HepG2 (cell line): Measurements from ENCODE around the gene GPX5. TPM values are rescaled to one million over a fixed set of nuclear protein-coding genes. Genes with fewer than 3 reads are reported as not detected.

Experiments
- ATAC-seq: fragments of 200-7000 bp; cut with Tn5 transposase; 3 replicates; pipeline ENCODE4 v1.9.1; 2020; ENCODE audit warnings: mild to moderate bottlenecking, moderate library complexity
- BruUV-seq: library from RNA; stranded (reverse); fragments of 400-500 nt; replicated peaks from 2 replicates; lab custom pipeline; 2021; lab: Mats Ljungman, UMichigan
- CTCF ChIA-PET: fragments of 300-600 bp; formaldehyde crosslinking; extraction: SDS; loops from one replicate; lab custom pipeline; 2021; ENCODE audit warnings: low total read pairs, inconsistent platforms, low intra/inter-chr PET ratio; lab: Yijun Ruan, JAX
- POLR2A ChIA-PET: fragments of 350-600 bp; sonication (Branson Sonifier 250); formaldehyde crosslinking; loops from one replicate; lab custom pipeline; 2020; ENCODE audit warnings: antibody characterized with exemption, inconsistent platforms; lab: Yijun Ruan, JAX
- DNase-seq: peaks from one replicate; pipeline ENCODE4 v3.0.0-alpha.2; 2015; ENCODE audit warnings: low spot score
- FAIRE-seq: peaks from 3 replicates; lab custom pipeline; 2011; peaks lifted over from hg19 to GRCh38; lab: Jason Lieb, UNC
- H2AFZ ChIP-seq: one replicate; pipeline ENCODE4 v1.6.1; 2011; ENCODE audit warnings: low read length, inconsistent platforms
- H3K27ac ChIP-seq: fragments of 300-600 bp; 3 replicates; pipeline ENCODE4 v1.8.0; 2011; ENCODE audit warnings: mixed run types, mild to moderate bottlenecking, mixed read lengths, low read length, inconsistent platforms; ENCODE audit not compliant: insufficient read depth; ENCODE audit errors: extremely low read length
- H3K27me3 ChIP-seq, 2 experiments: fragments of 200-600 bp in 1 of 2; 2 replicates in 1 of 2; 3 replicates in 1 of 2; pipeline versions ENCODE4 v1.6.0 to v1.8.0; 2011; ENCODE audit warnings: low read length in 2 of 2, mild to moderate bottlenecking in 2 of 2, moderate library complexity in 2 of 2, inconsistent platforms in 1 of 2; ENCODE audit not compliant: insufficient read depth in 2 of 2, control insufficient read depth in 1 of 2
- H3K36me3 ChIP-seq, 2 experiments: fragments of 200-600 bp in 1 of 2; replicated peaks in 1 of 2; 2 replicates in 1 of 2; 3 replicates in 1 of 2; pipeline versions ENCODE4 v1.5.1 to v1.8.0; 2011; ENCODE audit warnings: low read length in 2 of 2, inconsistent platforms in 1 of 2; ENCODE audit not compliant: insufficient read depth in 2 of 2, control insufficient read depth in 1 of 2
- H3K4me1 ChIP-seq: 2 replicates; pipeline ENCODE4 v1.5.1; 2012; ENCODE audit warnings: low read length, inconsistent platforms; ENCODE audit not compliant: insufficient read depth
- H3K4me2 ChIP-seq: 2 replicates; pipeline ENCODE4 v1.6.0; 2011; ENCODE audit warnings: low read depth, low read length, inconsistent platforms
- H3K4me3 ChIP-seq, 3 experiments: fragments of 200-600 bp in 1 of 3; sonication (generic), shearing (Covaris generic) in 1 of 3; replicated peaks in 1 of 3; 2 replicates each; pipeline ENCODE4 v1.5.1; 2011 to 2016; ENCODE audit warnings: low read length in 3 of 3, inconsistent platforms in 2 of 3, low read depth in 2 of 3, mild to moderate bottlenecking in 2 of 3, control low read depth in 1 of 3, mixed read lengths in 1 of 3; ENCODE audit not compliant: insufficient read depth in 1 of 3
- H3K79me2 ChIP-seq: one replicate; pipeline ENCODE4 v1.6.1; 2011; ENCODE audit warnings: low read length, inconsistent platforms; ENCODE audit not compliant: insufficient read depth
- H3K9ac ChIP-seq: 2 replicates; pipeline ENCODE4 v1.6.0; 2011; ENCODE audit warnings: mild to moderate bottlenecking, low read depth, low read length, inconsistent platforms; ENCODE audit not compliant: insufficient read depth
- H3K9me3 ChIP-seq: 2 replicates; pipeline ENCODE4 v1.5.1; 2012; ENCODE audit warnings: mild to moderate bottlenecking, low read length
- H4K20me1 ChIP-seq: 2 replicates; pipeline ENCODE4 v1.6.0; 2011; ENCODE audit warnings: inconsistent platforms, mild to moderate bottlenecking, low read length, moderate library complexity; ENCODE audit not compliant: insufficient read depth
- RAD21 ChIP-seq: fragments of 450-650 bp; formaldehyde crosslinking; IDR thresholded peaks from 2 replicates; pipeline ENCODE4 v1.5.0; 2020; ENCODE audit warnings: mild to moderate bottlenecking
- WGBS: methylation state at CpG from one replicate; pipeline ENCODE4 v1.1.6; 2017; ENCODE audit warnings: low lambda C conversion rate; 5-methylcytosine and 5-hydroxymethylcytosine counted together
- in situ Hi-C: cut with HindIII; loops from 2 replicates; pipeline ENCODE4 v1.10.0; 2017; ENCODE audit warnings: low pct_unique_long_range_greater_than_20kb; ENCODE audit not compliant: extremely low pct_ligation_motif_present
- intact Hi-C: fragments of 100-400 bp; cut with micrococcal nuclease; formaldehyde crosslinking; loops from one replicate; pipeline ENCODE4 v1.10.0; 2022; ENCODE audit not compliant: unreplicated experiment
- polyA plus RNA-seq, 8 experiments: library from polyadenylated mRNA; depleted of rRNA in 3 of 8; stranded (reverse) in 7 of 8; unstranded in 1 of 8; fragments of >200 nt; fragmentation: Illumina TruSeq in 4 of 8; extraction: Trizol in 4 of 8; gene quantifications; 2 replicates each; pipeline versions ENCODE4 v1.2.1 to v1.2.3, GENCODE V29; 2011 to 2016; ENCODE audit warnings: low read depth in 4 of 8, missing spikeins in 1 of 8, mixed read lengths in 1 of 8; ENCODE audit not compliant: insufficient read depth in 1 of 8
- total RNA-seq, 5 experiments: library from RNA; depleted of rRNA; stranded (reverse); fragments of >200 nt; fragmentation: Illumina TruSeq; extraction: Trizol; gene quantifications; 2 replicates each; pipeline ENCODE4 v1.2.3, GENCODE V29; 2016; ENCODE audit warnings: low read depth in 1 of 5
- TF ChIP-seq, protein P1 (sequence below): sonication (generic); formaldehyde crosslinking; IDR thresholded peaks from 2 replicates; pipeline ENCODE4 v1.4.0; 2020; ENCODE audit warnings: mild to moderate bottlenecking, missing genetic modification reagents, borderline replicate concordance

The GPX5 gene
- total and polyA plus RNA-seq, 2 of the 13 experiments (the other 11 are each of a cell fraction or from before 2014, with no cell fraction given) = not detected

DNA sequence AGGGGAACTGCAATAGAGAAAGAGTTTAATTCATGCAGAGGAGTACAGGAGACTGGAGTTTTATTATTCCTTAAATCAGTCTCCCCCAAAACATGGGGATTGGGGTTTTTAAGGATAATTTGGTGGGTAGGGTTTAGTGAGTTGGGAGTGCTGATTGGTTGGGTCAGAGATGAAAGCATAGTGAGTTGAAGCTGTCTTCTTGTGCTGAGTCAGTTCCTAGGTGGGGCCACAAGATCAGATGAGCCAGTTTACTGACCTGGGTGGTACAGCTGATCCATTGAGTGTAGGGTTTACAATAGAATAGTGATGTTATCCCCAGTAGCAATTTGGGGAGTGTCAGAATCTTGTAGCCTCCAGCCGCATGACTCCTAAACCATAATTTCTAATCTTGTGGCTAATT lies 39.1 kb upstream of the GPX5 start:
- DNase-seq = no peak
- POLR2A ChIA-PET = no interaction called here
- BruUV-seq = no TSS peak
- Histone ChIP-seq H3K4me1 (peaks cover 14% of the 10 kb centered on the region; the same call in 1 of the 2 replicates), H3K9ac (no peak overlapping the region), H3K9me3 (no peaks in the 10 kb centered on the region), H3K27me3 (peaks cover 0 to 7% of the 10 kb centered on the region in 2 experiments; a peak in 1 of 5 replicates), H3K79me2 (no peaks in the 10 kb centered on the region), H3K36me3 (no peaks in the 10 kb centered on the region), H4K20me1 (no peaks in the 10 kb centered on the region), H3K4me3 (no peak overlapping the region)
- in situ Hi-C loops = no loop called here
- 82% methylated on average over 1 of the region's 1 CpG for WGBS
- ATAC-seq = no peak
- no peak for FAIRE-seq
- CTCF ChIA-PET = no interaction called here
- TF ChIP-seq RAD21 (CRISPR knock-in tag) = no peak
- TF ChIP-seq, all 625 proteins: peak for 0
- Histone ChIP-seq H2AFZ (no peak overlapping the region), H3K4me2 (no peak overlapping the region), H3K27ac (no peak overlapping the region)
- intact Hi-C loops = no loop called here

DNA sequence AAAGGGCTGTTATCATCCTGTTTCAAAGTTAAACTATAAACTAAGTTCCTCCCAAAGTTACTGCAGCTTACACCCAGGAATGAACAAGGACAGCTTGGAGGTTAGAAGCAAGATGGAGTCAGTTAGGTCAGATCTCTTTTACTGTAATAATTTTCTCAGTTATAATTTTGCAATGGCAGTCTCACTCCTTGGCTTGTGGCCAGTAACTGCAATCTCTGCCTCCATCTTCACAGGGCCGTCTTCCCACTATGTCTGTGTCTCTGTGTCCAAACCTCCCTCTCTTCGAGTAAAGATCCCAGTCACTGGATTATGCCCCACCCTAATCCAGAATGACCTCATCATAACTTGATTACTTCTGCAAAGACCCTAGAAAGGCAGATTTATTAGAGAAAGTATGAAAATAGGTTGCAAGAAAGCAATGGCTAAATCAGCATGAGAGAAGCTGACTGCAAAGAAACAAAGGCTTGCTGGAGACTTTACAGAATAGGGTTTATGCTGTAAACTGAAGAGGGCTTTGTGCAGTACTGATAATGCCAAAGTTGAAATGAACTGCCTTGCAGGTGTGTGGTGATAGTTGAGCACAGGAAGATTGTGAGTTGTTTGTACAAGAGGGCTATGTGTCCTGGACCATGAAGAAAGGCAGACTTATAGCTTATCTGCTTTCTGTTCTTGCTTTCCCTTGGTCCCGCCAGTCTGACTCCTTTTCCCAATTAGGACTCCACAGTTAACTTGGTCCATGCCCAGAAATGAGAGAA lies 38.5 kb upstream of the GPX5 start:
- in situ Hi-C loops = no loop called here
- 23% methylated on average over 3 of the region's 3 CpGs for WGBS
- POLR2A ChIA-PET = interaction anchor here (2.3 kb wide), 1 partner anchor 12 kb away, joined by 7 read pairs; no protein-coding TSS in a partner anchor
- TF ChIP-seq, protein P1, sequence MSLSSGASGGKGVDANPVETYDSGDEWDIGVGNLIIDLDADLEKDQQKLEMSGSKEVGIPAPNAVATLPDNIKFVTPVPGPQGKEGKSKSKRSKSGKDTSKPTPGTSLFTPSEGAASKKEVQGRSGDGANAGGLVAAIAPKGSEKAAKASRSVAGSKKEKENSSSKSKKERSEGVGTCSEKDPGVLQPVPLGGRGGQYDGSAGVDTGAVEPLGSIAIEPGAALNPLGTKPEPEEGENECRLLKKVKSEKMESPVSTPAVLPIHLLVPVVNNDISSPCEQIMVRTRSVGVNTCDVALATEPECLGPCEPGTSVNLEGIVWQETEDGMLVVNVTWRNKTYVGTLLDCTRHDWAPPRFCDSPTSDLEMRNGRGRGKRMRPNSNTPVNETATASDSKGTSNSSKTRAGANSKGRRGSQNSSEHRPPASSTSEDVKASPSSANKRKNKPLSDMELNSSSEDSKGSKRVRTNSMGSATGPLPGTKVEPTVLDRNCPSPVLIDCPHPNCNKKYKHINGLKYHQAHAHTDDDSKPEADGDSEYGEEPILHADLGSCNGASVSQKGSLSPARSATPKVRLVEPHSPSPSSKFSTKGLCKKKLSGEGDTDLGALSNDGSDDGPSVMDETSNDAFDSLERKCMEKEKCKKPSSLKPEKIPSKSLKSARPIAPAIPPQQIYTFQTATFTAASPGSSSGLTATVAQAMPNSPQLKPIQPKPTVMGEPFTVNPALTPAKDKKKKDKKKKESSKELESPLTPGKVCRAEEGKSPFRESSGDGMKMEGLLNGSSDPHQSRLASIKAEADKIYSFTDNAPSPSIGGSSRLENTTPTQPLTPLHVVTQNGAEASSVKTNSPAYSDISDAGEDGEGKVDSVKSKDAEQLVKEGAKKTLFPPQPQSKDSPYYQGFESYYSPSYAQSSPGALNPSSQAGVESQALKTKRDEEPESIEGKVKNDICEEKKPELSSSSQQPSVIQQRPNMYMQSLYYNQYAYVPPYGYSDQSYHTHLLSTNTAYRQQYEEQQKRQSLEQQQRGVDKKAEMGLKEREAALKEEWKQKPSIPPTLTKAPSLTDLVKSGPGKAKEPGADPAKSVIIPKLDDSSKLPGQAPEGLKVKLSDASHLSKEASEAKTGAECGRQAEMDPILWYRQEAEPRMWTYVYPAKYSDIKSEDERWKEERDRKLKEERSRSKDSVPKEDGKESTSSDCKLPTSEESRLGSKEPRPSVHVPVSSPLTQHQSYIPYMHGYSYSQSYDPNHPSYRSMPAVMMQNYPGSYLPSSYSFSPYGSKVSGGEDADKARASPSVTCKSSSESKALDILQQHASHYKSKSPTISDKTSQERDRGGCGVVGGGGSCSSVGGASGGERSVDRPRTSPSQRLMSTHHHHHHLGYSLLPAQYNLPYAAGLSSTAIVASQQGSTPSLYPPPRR (CRISPR knock-in tag) = no peak

More for the DNA sequence above, 38.5 kb upstream of the GPX5 start:
- ATAC-seq (no peak), FAIRE-seq (no peak), DNase-seq (no peak)
- Histone ChIP-seq H4K20me1 (no peaks in the 10 kb centered on the region), H3K4me1 (peaks cover 14% of the 10 kb centered on the region; the same call in 1 of the 2 replicates), H3K27ac (no peak overlapping the region), H3K4me2 (no peak overlapping the region), H3K9me3 (no peaks in the 10 kb centered on the region), H3K36me3 (no peaks in the 10 kb centered on the region), H3K27me3 (peaks cover 0 to 5% of the 10 kb centered on the region in 2 experiments; a peak in 1 of 5 replicates), H3K79me2 (no peaks in the 10 kb centered on the region), H3K9ac (no peak overlapping the region), H3K4me3 (no peak overlapping the region), H2AFZ (no peak overlapping the region)
- intact Hi-C loops = no loop called here
- no TSS peak for BruUV-seq
- CTCF ChIA-PET = no interaction called here
